H54 (cell line): ENCODE results near the gene ETV1.

Source experiments
- DNase-seq: peaks from one replicate; pipeline ENCODE4 v3.0.0; 2011; ENCODE audit warnings: low spot score, mixed read lengths; ENCODE audit not compliant: insufficient read length
- FAIRE-seq: peaks from 3 replicates; lab custom pipeline; 2011; peaks lifted over from hg19 to GRCh38; lab: Jason Lieb, UNC
- POLR2A ChIP-seq: IDR thresholded peaks from 2 replicates; pipeline ENCODE4 v1.6.1; 2011; ENCODE audit warnings: low read depth, mild to moderate bottlenecking, low read length

The ETV1 gene

DNA sequence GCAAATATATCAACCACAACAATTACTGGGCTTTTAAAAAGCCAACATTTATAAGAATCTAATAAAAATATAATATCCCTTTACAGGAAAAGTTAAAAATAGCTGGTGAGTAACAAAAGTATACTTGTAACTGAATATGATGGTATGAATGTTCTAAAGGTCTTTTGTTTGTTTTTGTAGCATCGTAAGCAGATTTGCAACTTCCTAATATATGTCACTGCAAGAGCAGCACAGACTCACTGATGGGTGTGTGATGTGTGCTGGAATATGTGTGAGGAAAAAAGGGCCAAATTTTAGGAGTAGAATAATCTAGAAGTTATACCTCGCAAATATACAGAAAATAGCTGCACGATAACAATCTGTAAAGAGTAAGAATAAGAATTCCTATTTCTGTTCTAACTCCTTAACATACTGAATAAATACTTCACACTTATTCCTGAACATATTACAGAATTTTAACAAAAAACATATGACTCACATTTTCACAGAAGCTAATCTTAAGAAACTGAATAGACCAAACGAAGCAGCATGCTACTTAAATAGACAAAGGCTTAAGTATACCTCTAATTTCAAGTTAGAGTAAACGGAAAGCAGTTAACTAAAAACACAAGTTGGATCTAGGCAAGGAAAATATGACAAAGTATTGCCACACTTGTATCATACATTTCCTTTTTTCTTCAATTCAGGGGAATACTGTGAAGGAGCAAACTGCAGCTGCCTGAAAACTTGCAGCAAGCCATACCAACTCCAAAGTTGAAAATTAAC, 9.6 kb downstream of the ETV1 start:
- peak; percentile 93 for FAIRE-seq
- DNase-seq, result no peak
- TF ChIP-seq POLR2A, result no peak

- TF ChIP-seq POLR2A, result no peak
- peak; percentile 11 for FAIRE-seq
These were observed 12.9 kb downstream of the ETV1 start for GRCh38 chr7:13976594-13976993.

DNA sequence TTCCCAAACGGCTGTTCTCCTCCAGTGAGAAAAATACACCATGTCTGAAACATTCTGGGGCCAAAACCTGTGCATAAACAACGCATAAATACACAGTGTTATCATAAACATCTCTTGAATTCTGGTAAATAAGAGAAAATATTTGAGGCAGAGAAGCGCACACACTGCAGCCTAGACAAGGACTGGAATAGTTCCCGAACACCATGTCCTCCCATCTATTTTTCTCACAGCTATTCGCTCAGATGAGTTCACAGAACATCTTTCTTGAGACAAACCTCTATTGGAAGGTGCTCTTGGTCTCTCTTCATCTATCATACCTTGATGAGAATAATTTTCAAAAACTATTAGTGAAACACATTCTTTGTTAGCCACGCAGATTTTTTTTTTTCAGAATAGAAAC, 24.4 kb downstream of the ETV1 start:
- FAIRE-seq, result peak; percentile 66
- DNase-seq, result no peak
- TF ChIP-seq POLR2A, result no peak

More at GRCh38 chr7:13976594-13976993, 12.9 kb downstream of the ETV1 start:
- DNase-seq, result no peak

DNA sequence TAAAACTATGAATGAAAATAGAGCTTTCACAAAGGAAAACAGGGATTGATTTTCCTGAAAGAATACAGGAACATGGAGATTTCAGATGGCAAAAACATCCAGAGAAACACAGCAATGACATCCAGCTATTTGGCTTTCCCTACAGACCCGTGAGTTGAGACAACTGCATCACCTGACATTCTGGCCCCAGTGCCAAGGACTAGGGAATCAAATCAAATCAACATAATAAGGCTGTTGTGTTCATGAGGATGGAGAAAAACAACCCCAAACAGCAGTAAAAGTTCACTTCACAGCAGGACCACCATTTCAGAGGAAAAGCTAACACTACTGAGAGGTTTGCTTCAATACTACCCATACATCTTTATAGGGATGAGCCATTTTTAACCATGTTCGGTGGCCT, 25.5 kb downstream of the ETV1 start:
- no peak for DNase-seq
- no peak for TF ChIP-seq POLR2A
- peak; percentile 64 for FAIRE-seq

DNA sequence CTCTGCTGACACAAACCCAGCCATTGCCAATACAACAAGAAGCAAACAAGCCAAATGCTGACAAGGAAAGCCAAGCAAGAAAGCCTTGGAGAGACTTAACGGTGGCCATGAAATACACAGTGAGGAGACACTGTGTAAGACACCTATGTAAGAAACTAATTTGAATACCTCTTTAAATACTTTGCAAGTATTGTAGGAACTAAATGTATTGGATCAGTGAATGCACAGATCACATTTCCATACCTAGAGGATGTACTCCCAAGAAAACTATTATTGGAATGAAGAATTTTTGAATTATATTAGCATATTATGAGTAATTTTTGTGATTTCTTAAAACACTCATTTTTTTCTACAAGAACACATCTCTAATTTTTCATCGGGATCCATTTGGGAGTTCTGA, 34.0 kb downstream of the ETV1 start:
- TF ChIP-seq POLR2A, result no peak
- peak; percentile 55 for FAIRE-seq
- no peak for DNase-seq

- TF ChIP-seq POLR2A, result no peak
- DNase-seq, result no peak
- FAIRE-seq, result no peak
These were observed 36.1 kb downstream of the ETV1 start for GRCh38 chr7:13953368-13953767.

GRCh38 chr7:13952921-13953320, 36.5 kb downstream of the ETV1 start:
- no peak for TF ChIP-seq POLR2A
- DNase-seq, result no peak
- FAIRE-seq, result no peak

DNA sequence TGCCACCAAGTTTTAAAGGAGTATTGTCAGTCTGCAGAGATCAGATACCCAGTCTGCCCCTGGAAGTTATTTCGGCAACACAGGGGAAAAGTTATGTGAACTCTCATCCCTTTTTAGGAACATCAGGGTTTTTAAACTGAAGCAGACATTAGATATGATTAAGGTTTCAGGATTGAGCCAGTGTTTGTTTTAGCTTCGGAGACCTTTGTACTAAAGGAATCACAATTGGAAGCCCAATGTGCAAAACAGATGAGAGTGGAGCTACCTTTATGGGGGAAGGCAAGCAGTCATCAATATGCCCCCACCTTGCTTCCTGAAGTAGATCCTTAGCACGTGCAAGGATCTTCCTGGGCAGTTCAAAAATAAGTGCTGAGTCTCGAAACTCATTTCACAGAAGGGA, 39.5 kb downstream of the ETV1 start:
- no peak for DNase-seq
- FAIRE-seq, result no peak
- no peak for TF ChIP-seq POLR2A

DNA sequence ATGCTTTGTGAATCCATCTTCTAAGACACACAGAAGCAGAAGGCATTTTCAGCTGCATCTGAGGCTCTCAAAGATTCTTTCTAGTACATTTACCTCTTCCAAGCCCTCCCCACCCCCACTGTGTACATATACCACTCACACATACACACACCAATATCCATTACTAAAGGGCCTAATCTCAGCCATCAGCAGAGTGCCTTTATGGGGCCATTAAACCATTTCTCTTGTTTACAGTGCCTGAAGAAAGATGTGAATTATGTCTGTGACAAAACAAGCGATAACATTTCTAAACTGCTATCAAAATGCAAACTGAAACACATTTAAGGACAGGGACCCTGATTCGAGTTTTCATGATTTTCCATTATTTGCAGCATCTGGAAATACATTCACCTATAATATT, 40.0 kb downstream of the ETV1 start:
- TF ChIP-seq POLR2A, result no peak
- DNase-seq (no peak), FAIRE-seq (no peak)

DNA sequence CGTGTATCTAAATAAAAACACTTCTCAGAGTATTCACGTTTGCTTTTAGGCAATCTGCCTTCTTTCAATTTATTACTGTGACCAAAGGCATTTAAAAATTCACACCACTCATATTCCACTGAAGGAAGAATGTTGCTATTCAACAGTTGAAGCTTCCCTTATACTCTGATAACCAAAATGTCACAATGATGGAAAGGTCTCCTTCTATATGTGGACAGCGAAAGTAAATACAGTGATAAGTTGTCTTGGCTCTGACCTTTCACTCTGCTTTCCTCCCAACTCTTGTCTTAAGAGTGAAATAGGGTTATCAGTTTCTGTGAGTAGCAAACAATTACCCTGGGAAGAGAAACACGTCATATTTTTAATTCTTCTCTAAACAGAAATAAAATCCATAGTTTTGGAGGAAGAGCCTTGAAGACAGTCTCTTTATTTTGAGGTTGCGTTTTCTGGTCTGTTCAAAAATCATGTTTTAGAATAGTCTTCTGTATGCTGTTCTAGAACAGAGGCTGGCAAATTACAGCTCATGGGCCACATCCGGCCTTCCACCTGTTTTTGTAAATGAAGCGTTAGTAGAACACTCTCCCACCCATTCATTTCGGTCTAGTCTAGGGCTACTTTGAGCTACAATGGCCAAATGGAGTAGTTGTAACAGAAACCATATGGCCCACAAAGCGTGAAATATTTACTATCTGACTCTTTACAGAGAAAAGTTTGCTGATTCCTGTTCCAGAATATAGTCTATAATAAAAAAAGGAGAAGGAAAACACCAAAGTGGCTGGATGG, 41.3 kb downstream of the ETV1 start:
- peak; percentile 23 for FAIRE-seq
- no peak for DNase-seq
- TF ChIP-seq POLR2A, result no peak

GRCh38 chr7:13947535-13947934, 41.9 kb downstream of the ETV1 start:
- DNase-seq (no peak), FAIRE-seq (no peak)
- TF ChIP-seq POLR2A, result no peak

- FAIRE-seq, result peak; percentile 52
- TF ChIP-seq POLR2A, result no peak
These were observed 43.3 kb downstream of the ETV1 start for GRCh38 chr7:13946181-13946580.

DNA sequence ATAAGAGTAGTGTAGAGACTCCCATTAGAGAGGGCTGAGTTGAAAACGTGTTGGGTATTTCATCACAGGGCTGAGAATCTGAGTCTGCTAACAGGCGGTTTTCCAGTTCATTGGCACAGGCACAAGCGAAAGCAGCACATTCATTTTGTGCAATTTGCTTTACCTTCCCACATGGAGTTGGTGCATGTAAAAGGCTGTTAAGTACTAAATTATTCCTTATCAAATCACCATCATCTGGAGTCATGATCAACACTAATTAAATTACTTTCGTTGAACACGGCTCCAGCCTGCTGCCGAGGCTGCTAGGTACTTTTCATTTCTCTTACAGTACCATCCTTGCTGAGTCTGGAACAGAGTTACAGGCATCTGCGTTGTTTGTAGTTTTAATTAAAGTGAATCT, 43.8 kb downstream of the ETV1 start:
- no peak for DNase-seq
- no peak for TF ChIP-seq POLR2A
- FAIRE-seq, result peak; percentile 67

More at GRCh38 chr7:13946181-13946580, 43.3 kb downstream of the ETV1 start:
- DNase-seq, result no peak

- DNase-seq, result no peak
- FAIRE-seq, result no peak
- TF ChIP-seq POLR2A, result no peak
These were observed 55.9 kb downstream of the ETV1 start for GRCh38 chr7:13933536-13933935.
